Peyer's patch (tissue), 4 donors: ENCODE results near the gene CHMP4A. TPM values are rescaled to one million over a fixed set of nuclear protein-coding genes. Genes with fewer than 3 reads are reported as not detected.
"Not testable (repeated sequence)": the region's sequence is repeated elsewhere in the genome, so short reads cannot be mapped to it uniquely, and the experiment has no call there.

ENCODE experiments used
- DNase-seq, 3 donors: peaks; one replicate each; pipeline ENCODE4 v3.0.0-alpha.2; 2017 to 2019
- H3K27ac ChIP-seq, 4 donors: fragments of 200-600 bp; sonication (generic); one replicate each; pipeline ENCODE4 v1.5.1; 2016 to 2019
- H3K27me3 ChIP-seq, 2 donors: fragments of 200-600 bp; sonication (generic); one replicate each; pipeline ENCODE4 v1.5.1; 2019
- H3K36me3 ChIP-seq, 3 donors: fragments of 200-600 bp; sonication (generic); one replicate each; pipeline ENCODE4 v1.5.1; 2016 to 2019
- H3K4me1 ChIP-seq, 4 donors: fragments of 200-600 bp; sonication (generic); one replicate each; pipeline ENCODE4 v1.5.1; 2016 to 2019
- H3K4me3 ChIP-seq, 4 donors: fragments of 200-600 bp; sonication (generic); 1 replicate in 3 of 4; 2 replicates in 1 of 4; pipeline ENCODE4 v1.5.1; 2016 to 2019; ENCODE audit warnings: mild to moderate bottlenecking in 1 of 4
- H3K9me3 ChIP-seq, 4 donors: fragments of 200-600 bp; sonication (generic); one replicate each; pipeline ENCODE4 v1.5.1; 2016 to 2019; ENCODE audit warnings: mild to moderate bottlenecking in 1 of 4
- POLR2A ChIP-seq, 2 donors: fragments of 450-650 bp; IDR thresholded peaks; one replicate each; pipeline ENCODE4 v1.5.1; 2017; ENCODE audit warnings: antibody characterized with exemption in 2 of 2, mild to moderate bottlenecking in 2 of 2, moderate library complexity in 2 of 2
- total RNA-seq, 4 donors: library from RNA; depleted of rRNA; stranded (reverse); fragments of >200 nt; gene quantifications; one replicate each; pipeline ENCODE4 v1.1.0, GENCODE V29; 2016
- TF ChIP-seq, protein P1 (sequence below), 6 experiments: fragments of 450-650 bp in 4 of 6; fragments of 200-600 bp in 2 of 6; sonication (generic) in 1 of 6; IDR thresholded peaks; one replicate each; pipeline ENCODE4 v1.5.1; 2017 to 2019; ENCODE audit warnings: antibody characterized with exemption in 6 of 6, mild to moderate bottlenecking in 3 of 6, moderate library complexity in 1 of 6

Gene CHMP4A
- total RNA-seq, 4 donors from 2014 or later, result 31.4 to 190 (median 54.3) TPM

- H3K27me3 ChIP-seq, result no peaks in the 10 kb centered on the region
- no peak for DNase-seq
- no peak overlapping the region for H3K4me3 ChIP-seq
- no peak for TF ChIP-seq POLR2A (IDR thresholded peaks at IDR 0.05)
- TF ChIP-seq, protein P1, sequence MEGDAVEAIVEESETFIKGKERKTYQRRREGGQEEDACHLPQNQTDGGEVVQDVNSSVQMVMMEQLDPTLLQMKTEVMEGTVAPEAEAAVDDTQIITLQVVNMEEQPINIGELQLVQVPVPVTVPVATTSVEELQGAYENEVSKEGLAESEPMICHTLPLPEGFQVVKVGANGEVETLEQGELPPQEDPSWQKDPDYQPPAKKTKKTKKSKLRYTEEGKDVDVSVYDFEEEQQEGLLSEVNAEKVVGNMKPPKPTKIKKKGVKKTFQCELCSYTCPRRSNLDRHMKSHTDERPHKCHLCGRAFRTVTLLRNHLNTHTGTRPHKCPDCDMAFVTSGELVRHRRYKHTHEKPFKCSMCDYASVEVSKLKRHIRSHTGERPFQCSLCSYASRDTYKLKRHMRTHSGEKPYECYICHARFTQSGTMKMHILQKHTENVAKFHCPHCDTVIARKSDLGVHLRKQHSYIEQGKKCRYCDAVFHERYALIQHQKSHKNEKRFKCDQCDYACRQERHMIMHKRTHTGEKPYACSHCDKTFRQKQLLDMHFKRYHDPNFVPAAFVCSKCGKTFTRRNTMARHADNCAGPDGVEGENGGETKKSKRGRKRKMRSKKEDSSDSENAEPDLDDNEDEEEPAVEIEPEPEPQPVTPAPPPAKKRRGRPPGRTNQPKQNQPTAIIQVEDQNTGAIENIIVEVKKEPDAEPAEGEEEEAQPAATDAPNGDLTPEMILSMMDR (IDR thresholded peaks at IDR 0.05), result no peak
- H3K36me3 ChIP-seq, result no peaks in the 10 kb centered on the region
- no peaks in the 10 kb centered on the region for H3K9me3 ChIP-seq
- H3K27ac ChIP-seq, result no peak overlapping the region
- no peaks in the 10 kb centered on the region for H3K4me1 ChIP-seq
Observed at GRCh38 chr14:24224618-24225071, 11.4 kb upstream of the CHMP4A start.

DNA sequence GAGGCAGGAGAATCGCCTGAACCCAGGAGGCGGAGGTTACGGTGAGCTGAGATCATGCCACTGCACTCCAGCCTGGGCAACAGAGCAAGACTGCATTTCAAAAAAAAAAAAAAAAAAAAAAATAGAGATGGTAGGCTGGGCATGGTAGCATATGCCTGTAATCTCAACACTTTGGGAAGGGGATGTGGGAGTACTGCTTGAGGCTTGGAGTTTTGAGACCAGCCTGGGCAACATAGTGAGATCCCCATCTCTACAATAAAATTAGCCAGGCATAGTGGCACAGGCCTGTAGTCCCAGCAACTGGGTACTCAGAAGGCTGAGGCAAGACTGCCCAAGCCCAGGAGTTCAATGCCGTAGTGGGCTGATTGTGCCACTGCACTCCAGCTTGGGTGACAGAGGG lies 9.7 kb upstream of the CHMP4A start:
- not testable (repeated sequence) for H3K4me3 ChIP-seq, H3K36me3 ChIP-seq, DNase-seq, H3K27me3 ChIP-seq, H3K4me1 ChIP-seq, H3K9me3 ChIP-seq, H3K27ac ChIP-seq

DNA sequence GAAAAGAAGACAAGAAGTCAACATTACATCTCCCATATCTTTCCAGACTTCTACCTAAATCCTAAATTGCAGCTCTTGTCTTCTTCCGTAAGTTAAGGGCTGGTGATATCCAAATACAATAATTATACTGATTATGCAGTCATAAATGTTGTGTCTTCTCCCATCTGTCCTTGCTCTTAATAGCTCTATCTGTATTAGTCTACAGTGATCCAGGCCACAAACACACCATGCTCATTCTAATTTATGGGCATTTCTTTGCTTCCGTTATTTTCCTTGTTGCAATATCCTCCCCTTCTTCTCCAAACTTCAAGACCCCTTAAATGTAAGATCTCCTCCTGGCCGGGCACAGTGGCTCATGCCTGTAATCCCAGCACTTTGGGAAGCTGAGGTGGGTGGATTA lies 6.2 kb upstream of the CHMP4A start:
- Histone ChIP-seq H3K9me3 (no peaks in the 10 kb centered on the region), H3K36me3 (peaks cover 0 to 4% (median 0%) of the 10 kb centered on the region in 3 donors), H3K4me3 (no peak overlapping the region), H3K27ac (no peak overlapping the region), H3K4me1 (peaks cover 0 to 6% (median under 1%) of the 10 kb centered on the region in 4 donors), H3K27me3 (no peaks in the 10 kb centered on the region)
- TF ChIP-seq, protein P1 (IDR thresholded peaks at IDR 0.05), result no peak
- no peak for TF ChIP-seq POLR2A (IDR thresholded peaks at IDR 0.05)
- no peak for DNase-seq

GRCh38 chr14:24219080-24219479 lies 5.8 kb upstream of the CHMP4A start:
- H3K27me3 ChIP-seq, result no peaks in the 10 kb centered on the region
- no peaks in the 10 kb centered on the region for H3K9me3 ChIP-seq
- no peak overlapping the region for H3K4me3 ChIP-seq
- no peak overlapping the region for H3K27ac ChIP-seq
- peaks cover 0 to 4% (median 0%) of the 10 kb centered on the region in 3 donors for H3K36me3 ChIP-seq
- DNase-seq, result no peak
- no peak for TF ChIP-seq POLR2A (IDR thresholded peaks at IDR 0.05)
- TF ChIP-seq, protein P1 (IDR thresholded peaks at IDR 0.05), result no peak
- peaks cover 0 to 6% (median 3%) of the 10 kb centered on the region in 4 donors for H3K4me1 ChIP-seq

DNA sequence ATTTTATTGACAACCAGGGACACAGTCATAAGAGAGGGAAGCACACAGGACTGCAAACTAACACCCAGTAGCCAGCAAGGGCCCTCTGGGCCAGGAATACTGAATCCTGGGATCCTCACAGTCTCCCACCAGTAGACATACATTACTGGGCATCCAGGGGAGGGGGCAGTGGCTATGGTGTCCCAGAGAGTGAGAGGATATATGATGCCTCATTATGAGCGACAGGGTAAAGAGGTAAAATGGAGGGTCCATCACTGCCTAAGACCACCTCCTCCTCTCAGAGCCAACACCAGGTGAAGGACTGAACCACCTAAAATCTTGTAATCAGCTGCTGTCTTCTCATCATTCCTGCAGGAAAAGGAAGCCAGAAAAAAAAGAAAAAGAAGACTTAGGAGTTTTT lies 3.6 kb upstream of the CHMP4A start:
- not testable (repeated sequence) for H3K27ac ChIP-seq

GRCh38 chr14:24216345-24216699 lies 3.0 kb upstream of the CHMP4A start:
- TF ChIP-seq POLR2A (IDR thresholded peaks at IDR 0.05), result no peak
- TF ChIP-seq, protein P1 (IDR thresholded peaks at IDR 0.05), result no peak
- Histone ChIP-seq H3K9me3 (no peaks in the 10 kb centered on the region), H3K36me3 (peaks cover 0 to 7% (median 0%) of the 10 kb centered on the region in 3 donors), H3K27ac (peak overlapping the region; percentile 89 to 97 (median 94)), H3K4me1 (peaks cover 0 to 22% (median 3%) of the 10 kb centered on the region in 4 donors), H3K4me3 (peak overlapping the region in 3 of 4 donors; percentile 62 to 90 (median 73)), H3K27me3 (no peaks in the 10 kb centered on the region)
- no peak for DNase-seq

More for the DNA sequence above, 3.6 kb upstream of the CHMP4A start:
- DNase-seq, H3K4me3 ChIP-seq, H3K9me3 ChIP-seq, H3K36me3 ChIP-seq, H3K27me3 ChIP-seq: not testable (repeated sequence)
- peaks cover 0 to 20% (median 3%) of the 10 kb centered on the region in 4 donors for H3K4me1 ChIP-seq
